GM12864 (cell line): ENCODE measurements around the gene TMEM60.

Experiments
- DNase-seq: peaks from one replicate; pipeline ENCODE4 v3.0.0-alpha.2; 2011; ENCODE audit warnings: low read depth
- H3K4me3 ChIP-seq: 2 replicates; pipeline ENCODE4 v1.5.1; 2011; ENCODE audit warnings: mild to moderate bottlenecking, low read depth, low read length, control low read depth
- TF ChIP-seq, protein P1 (sequence below): IDR thresholded peaks from 2 replicates; pipeline ENCODE4 v1.5.1; 2011; ENCODE audit warnings: low read depth, mild to moderate bottlenecking, moderate library complexity, low read length, control low read depth, inconsistent platforms; ENCODE audit errors: missing control alignments

The TMEM60 gene

DNA sequence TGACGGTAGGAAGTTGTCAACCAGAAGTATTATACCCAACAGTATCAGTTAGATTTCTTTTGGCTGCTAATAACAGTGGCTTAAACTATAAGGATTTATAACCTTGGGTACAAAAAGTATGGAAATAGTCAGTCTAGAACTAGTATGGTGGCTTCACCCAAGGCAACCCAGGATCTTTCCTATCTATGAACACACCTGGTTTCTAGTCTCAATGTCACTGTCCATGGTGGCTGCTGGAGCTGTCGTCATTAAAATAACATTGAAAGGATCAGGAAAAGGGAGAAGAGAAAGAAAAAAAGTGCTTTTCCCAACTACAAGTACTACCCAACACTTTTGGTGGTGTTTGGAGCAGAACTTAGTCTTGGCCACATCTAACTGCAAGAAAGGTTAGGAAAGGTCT is 28.1 kb upstream of the TMEM60 start:
- H3K4me3 ChIP-seq: no peak overlapping the region
- TF ChIP-seq, protein P1, sequence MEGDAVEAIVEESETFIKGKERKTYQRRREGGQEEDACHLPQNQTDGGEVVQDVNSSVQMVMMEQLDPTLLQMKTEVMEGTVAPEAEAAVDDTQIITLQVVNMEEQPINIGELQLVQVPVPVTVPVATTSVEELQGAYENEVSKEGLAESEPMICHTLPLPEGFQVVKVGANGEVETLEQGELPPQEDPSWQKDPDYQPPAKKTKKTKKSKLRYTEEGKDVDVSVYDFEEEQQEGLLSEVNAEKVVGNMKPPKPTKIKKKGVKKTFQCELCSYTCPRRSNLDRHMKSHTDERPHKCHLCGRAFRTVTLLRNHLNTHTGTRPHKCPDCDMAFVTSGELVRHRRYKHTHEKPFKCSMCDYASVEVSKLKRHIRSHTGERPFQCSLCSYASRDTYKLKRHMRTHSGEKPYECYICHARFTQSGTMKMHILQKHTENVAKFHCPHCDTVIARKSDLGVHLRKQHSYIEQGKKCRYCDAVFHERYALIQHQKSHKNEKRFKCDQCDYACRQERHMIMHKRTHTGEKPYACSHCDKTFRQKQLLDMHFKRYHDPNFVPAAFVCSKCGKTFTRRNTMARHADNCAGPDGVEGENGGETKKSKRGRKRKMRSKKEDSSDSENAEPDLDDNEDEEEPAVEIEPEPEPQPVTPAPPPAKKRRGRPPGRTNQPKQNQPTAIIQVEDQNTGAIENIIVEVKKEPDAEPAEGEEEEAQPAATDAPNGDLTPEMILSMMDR: no peak
- DNase-seq: no peak

DNA sequence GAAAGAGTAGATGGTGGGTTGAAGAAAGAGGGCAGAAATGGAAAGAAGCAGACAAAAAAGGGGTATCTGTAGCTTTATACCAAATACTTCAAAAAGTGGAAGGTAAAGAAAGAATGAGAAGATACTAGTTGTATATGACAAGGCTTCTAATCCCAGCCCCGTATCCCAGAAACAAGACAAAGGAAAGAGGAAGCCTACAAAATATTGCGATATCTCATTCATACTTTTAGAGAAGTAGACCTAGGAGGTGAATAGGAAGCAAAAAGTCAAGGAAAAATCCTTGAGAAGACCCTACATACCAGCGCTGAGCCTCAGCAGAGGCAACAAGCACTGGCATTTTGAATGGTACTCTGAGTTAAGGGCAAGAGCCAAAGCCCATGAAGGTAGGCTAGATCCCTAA is 26.9 kb upstream of the TMEM60 start:
- no peak overlapping the region for H3K4me3 ChIP-seq
- DNase-seq: no peak
- TF ChIP-seq, protein P1: no peak

DNA sequence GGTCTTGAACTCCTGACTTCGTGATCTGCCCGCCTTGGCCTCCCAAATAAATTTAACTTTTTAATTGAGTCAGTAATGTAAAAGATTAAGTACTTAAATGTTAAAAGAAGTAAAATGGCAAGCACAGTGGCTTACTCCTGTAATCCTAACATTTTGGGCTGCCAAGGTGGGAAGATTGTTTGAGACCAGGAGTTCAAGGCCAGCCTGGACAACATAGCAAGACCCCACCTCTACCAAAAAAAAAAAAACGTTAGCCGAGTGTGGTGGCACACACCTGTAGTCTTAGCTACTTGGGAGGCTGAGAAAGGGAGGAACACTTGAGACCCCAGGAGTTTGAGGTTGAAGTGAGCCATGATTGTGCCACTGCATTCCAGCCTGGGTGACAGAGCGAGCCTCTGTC is 26.4 kb upstream of the TMEM60 start:
- DNase-seq: no peak
- H3K4me3 ChIP-seq: no peak overlapping the region
- TF ChIP-seq, protein P1: no peak

DNA sequence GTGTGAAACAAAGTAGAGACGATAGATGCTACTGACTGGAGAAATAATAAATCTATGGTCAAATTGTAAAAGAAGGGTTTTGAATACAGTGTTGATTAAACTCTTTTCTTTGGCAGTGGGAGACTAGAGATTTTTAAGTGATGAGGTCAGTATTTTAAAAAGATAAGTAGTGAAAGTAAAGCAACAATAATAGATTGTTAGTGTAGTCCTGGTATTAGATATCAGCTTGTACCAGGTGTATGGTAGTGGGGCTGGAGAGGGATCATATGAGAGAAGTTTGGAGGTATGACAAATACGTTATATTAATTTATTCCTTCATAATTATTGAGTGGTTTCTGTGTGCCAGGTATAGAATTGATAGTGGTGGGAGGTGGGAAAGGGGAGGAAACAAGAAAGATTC is 25.6 kb upstream of the TMEM60 start:
- H3K4me3 ChIP-seq: no peak overlapping the region
- TF ChIP-seq, protein P1: no peak
- DNase-seq: no peak

DNA sequence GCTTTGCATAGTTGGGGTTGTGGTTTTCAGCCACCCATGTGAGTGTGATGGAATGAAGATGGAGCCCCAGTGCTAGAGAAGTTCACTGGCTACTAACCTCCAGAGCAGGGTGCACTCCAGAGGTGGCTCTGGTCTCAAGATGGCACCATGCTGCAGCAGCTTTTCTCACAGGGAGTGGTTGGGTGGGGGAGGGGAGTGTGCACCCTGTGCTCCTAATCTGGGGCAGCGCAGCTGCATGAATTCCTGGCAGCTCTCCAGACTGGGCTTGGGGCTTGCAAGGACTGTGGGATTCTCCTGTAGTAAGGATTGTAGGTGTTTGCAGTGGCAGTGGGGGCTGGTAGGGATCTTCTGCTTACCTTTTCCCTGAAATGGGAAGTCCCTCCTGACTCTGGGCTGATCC is 24.0 kb upstream of the TMEM60 start:
- DNase-seq: no peak
- TF ChIP-seq, protein P1: no peak
- no peak overlapping the region for H3K4me3 ChIP-seq

DNA sequence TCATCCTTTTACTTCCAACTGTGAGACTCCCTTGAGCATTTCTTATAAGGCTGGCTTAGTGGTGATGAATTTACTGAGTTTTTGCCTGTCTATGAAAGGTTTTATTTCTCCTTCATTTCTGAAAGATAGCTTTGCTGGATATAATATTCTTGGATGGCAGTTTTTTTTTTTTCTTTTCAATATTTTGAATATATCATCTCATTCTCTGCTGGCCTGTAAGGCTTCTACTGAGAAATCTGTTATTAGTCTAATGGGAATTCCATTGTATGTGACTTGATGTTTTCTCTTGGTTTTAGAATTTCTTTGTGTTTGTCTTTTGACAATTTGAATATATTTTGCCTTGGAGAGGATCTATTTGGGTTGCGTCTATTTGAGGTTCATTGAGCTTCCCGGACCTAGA is 22.7 kb upstream of the TMEM60 start:
- TF ChIP-seq, protein P1: no peak
- DNase-seq: no peak
- no peak overlapping the region for H3K4me3 ChIP-seq

DNA sequence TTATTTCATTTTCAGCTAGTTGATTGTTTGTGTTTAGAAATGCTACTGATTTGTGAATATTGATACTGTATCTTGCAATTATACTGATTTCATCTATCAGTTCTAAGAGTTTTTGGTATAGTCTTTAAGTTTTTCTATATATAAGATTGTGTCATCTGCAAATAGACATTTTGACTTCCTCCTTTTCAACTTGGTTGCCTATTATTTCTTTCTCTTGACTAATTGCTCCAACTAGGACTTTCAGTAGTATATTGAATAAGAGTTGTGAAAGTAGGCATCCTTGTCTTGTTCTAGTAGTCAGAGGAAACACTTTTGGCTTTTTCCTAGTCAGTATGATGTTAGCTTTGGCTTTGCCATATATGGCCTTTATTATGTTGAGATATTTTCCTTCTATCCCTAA is 20.8 kb upstream of the TMEM60 start:
- DNase-seq: no peak
- H3K4me3 ChIP-seq: no peak overlapping the region
- TF ChIP-seq, protein P1: no peak
